H1 (cell line): Measurements from ENCODE around the gene PSMD6. TPM values are rescaled to one million over a fixed set of nuclear protein-coding genes. Genes with fewer than 3 reads are reported as not detected.

Source experiments
- CTCF ChIA-PET: fragments of 300-600 bp; sonication (Branson Sonifier 250); formaldehyde crosslinking; loops from one replicate; lab custom pipeline; 2021; ENCODE audit not compliant: partially characterized antibody; lab: Charles Lee
- POLR2A ChIA-PET: fragments of 300-600 bp; sonication (Branson Sonifier 250); formaldehyde crosslinking; loops from one replicate; lab custom pipeline; 2021; ENCODE audit warnings: inconsistent platforms; ENCODE audit not compliant: partially characterized antibody; lab: Charles Lee
- DNase-seq, 2 experiments: peaks; one replicate each; pipeline versions ENCODE4 v3.0.0 to v3.0.0-alpha.2; 2010 to 2022; ENCODE audit warnings: low spot score in 2 of 2, low read depth in 1 of 2, mixed read lengths in 1 of 2
- FAIRE-seq: peaks from 2 replicates; lab custom pipeline; 2011; peaks lifted over from hg19 to GRCh38; lab: Jason Lieb, UNC
- H2AFZ ChIP-seq: 2 replicates; pipeline ENCODE4 v1.8.1; 2012; ENCODE audit warnings: low read length, inconsistent platforms
- H2AK5ac ChIP-seq: 2 replicates; pipeline ENCODE4 v1.6.1; 2013; ENCODE audit warnings: low read depth, low read length
- H2BK120ac ChIP-seq: replicated peaks from 2 replicates; pipeline ENCODE3; 2013; ENCODE audit warnings: low read depth, low read length, inconsistent platforms
- H2BK12ac ChIP-seq: 2 replicates; pipeline ENCODE4 v1.6.1; 2013; ENCODE audit warnings: low read depth, low read length
- H2BK15ac ChIP-seq: 2 replicates; pipeline ENCODE4 v1.6.1; 2013; ENCODE audit warnings: low read length
- H2BK20ac ChIP-seq: 2 replicates; pipeline ENCODE4 v1.6.1; 2013; ENCODE audit warnings: low read length
- H2BK5ac ChIP-seq: 2 replicates; pipeline ENCODE4 v1.6.1; 2013; ENCODE audit warnings: low read depth, low read length
- H3K14ac ChIP-seq: 2 replicates; pipeline ENCODE4 v1.6.1; 2013; ENCODE audit warnings: inconsistent platforms; ENCODE audit not compliant: insufficient read length
- H3K18ac ChIP-seq: 2 replicates; pipeline ENCODE4 v1.6.1; 2013; ENCODE audit warnings: low read length; ENCODE audit errors: extremely low read depth
- H3K23ac ChIP-seq: 2 replicates; pipeline ENCODE4 v1.6.1; 2013; ENCODE audit warnings: inconsistent platforms; ENCODE audit not compliant: insufficient read length
- H3K23me2 ChIP-seq: 2 replicates; pipeline ENCODE4 v1.6.1; 2013; ENCODE audit warnings: low read depth, low read length
- H3K27ac ChIP-seq: 2 replicates; pipeline ENCODE4 v1.6.1; 2011; ENCODE audit warnings: low read depth, low read length, inconsistent platforms
- H3K27me3 ChIP-seq, 4 experiments: replicated peaks in 1 of 4; 1 replicate in 1 of 4; 2 replicates in 3 of 4; pipeline versions ENCODE4 v1.6.1 to v1.8.1; 2011 to 2013; ENCODE audit warnings: low read length in 3 of 4, mild to moderate bottlenecking in 3 of 4, inconsistent platforms in 2 of 4, mixed read lengths in 2 of 4, moderate library complexity in 1 of 4; ENCODE audit not compliant: control insufficient read depth in 3 of 4, insufficient read depth in 3 of 4; ENCODE audit errors: extremely low read depth in 1 of 4
- H3K36me3 ChIP-seq, 4 experiments: 2 replicates each; pipeline versions ENCODE4 v1.6.1 to v1.8.1; 2011 to 2013; ENCODE audit warnings: mild to moderate bottlenecking in 4 of 4, low read length in 3 of 4, moderate library complexity in 2 of 4, control low read depth in 1 of 4, inconsistent platforms in 1 of 4; ENCODE audit not compliant: insufficient read depth in 4 of 4, control insufficient read depth in 2 of 4
- H3K4ac ChIP-seq: replicated peaks from 2 replicates; pipeline ENCODE3; 2013; ENCODE audit warnings: low read length, low read depth, mixed read lengths, inconsistent platforms; ENCODE audit not compliant: insufficient read length
- H3K4me1 ChIP-seq, 4 experiments: replicated peaks in 1 of 4; 1 replicate in 1 of 4; 2 replicates in 3 of 4; pipeline versions ENCODE4 v1.6.1 to v1.8.1; 2011 to 2013; ENCODE audit warnings: low read length in 3 of 4, inconsistent platforms in 2 of 4, mixed read lengths in 1 of 4; ENCODE audit not compliant: insufficient read depth in 4 of 4, control insufficient read depth in 3 of 4
- H3K4me2 ChIP-seq, 2 experiments: 2 replicates each; pipeline versions ENCODE4 v1.6.1 to v1.8.1; 2011 to 2013; ENCODE audit warnings: low read depth in 2 of 2, low read length in 2 of 2, control low read depth in 1 of 2, inconsistent platforms in 1 of 2, mild to moderate bottlenecking in 1 of 2; ENCODE audit not compliant: insufficient read depth in 1 of 2
- H3K4me3 ChIP-seq, 4 experiments: fragments of 200-600, 300-600 bp in 1 of 4; sonication (generic), shearing (Covaris generic), sonication (Bioruptor Twin) in 1 of 4; 2 replicates each; pipeline versions ENCODE4 v1.5.1 to v1.8.1; 2011 to 2016; ENCODE audit warnings: low read length in 4 of 4, low read depth in 3 of 4, control low read depth in 2 of 4, inconsistent platforms in 2 of 4, mild to moderate bottlenecking in 2 of 4, mixed read lengths in 1 of 4, moderate library complexity in 1 of 4; ENCODE audit not compliant: insufficient read depth in 2 of 4; ENCODE audit errors: extremely low read depth in 1 of 4
- H3K56ac ChIP-seq: replicated peaks from 2 replicates; pipeline ENCODE3; 2013; ENCODE audit warnings: low read depth, mild to moderate bottlenecking, mixed read lengths, low read length, inconsistent platforms; ENCODE audit not compliant: insufficient read length
- H3K79me1 ChIP-seq: 2 replicates; pipeline ENCODE4 v1.6.1; 2013; ENCODE audit warnings: low read depth, low read length, control low read depth
- H3K79me2 ChIP-seq, 2 experiments: 2 replicates each; pipeline versions ENCODE4 v1.6.1 to v1.8.1; 2012 to 2013; ENCODE audit warnings: low read length in 2 of 2, mild to moderate bottlenecking in 2 of 2, inconsistent platforms in 1 of 2; ENCODE audit not compliant: insufficient read depth in 2 of 2, control insufficient read depth in 1 of 2
- H3K9ac ChIP-seq, 4 experiments: replicated peaks in 1 of 4; 1 replicate in 1 of 4; 2 replicates in 3 of 4; pipeline versions ENCODE4 v1.6.1 to v1.8.1; 2011 to 2013; ENCODE audit warnings: low read depth in 3 of 4, low read length in 3 of 4, control low read depth in 2 of 4, mild to moderate bottlenecking in 2 of 4, moderate library complexity in 2 of 4, inconsistent platforms in 1 of 4; ENCODE audit errors: extremely low read depth in 1 of 4
- H3K9me3 ChIP-seq, 2 experiments: 2 replicates each; pipeline versions ENCODE4 v1.6.1 to v1.8.1; 2012 to 2013; ENCODE audit warnings: mild to moderate bottlenecking in 2 of 2, moderate library complexity in 2 of 2, control low read depth in 1 of 2, inconsistent platforms in 1 of 2, low read depth in 1 of 2, low read length in 1 of 2, mixed read lengths in 1 of 2; ENCODE audit not compliant: insufficient read depth in 2 of 2
- H4K20me1 ChIP-seq, 2 experiments: replicated peaks in 1 of 2; 2 replicates each; pipeline versions ENCODE3 to v1.8.1; 2011 to 2013; ENCODE audit warnings: inconsistent platforms in 2 of 2, low read length in 2 of 2, mild to moderate bottlenecking in 1 of 2; ENCODE audit not compliant: insufficient read depth in 2 of 2, control insufficient read depth in 1 of 2
- H4K5ac ChIP-seq: 2 replicates; pipeline ENCODE4 v1.6.1; 2013; ENCODE audit warnings: low read length, low read depth, mixed read lengths, inconsistent platforms; ENCODE audit not compliant: insufficient read length
- H4K8ac ChIP-seq: 2 replicates; pipeline ENCODE4 v1.8.0; 2013; ENCODE audit warnings: mild to moderate bottlenecking, moderate library complexity, low read length, inconsistent platforms; ENCODE audit not compliant: insufficient read depth; ENCODE audit errors: extremely low read depth
- H4K91ac ChIP-seq: replicated peaks from 2 replicates; pipeline ENCODE3; 2013; ENCODE audit warnings: low read length, mixed read lengths, inconsistent platforms; ENCODE audit not compliant: insufficient read length
- ATF2 ChIP-seq: IDR thresholded peaks from 2 replicates; pipeline ENCODE4 v1.6.1; 2012; ENCODE audit warnings: low read length, inconsistent platforms
- CHD2 ChIP-seq: IDR thresholded peaks from 2 replicates; pipeline ENCODE4 v1.6.1; 2012; ENCODE audit warnings: low read length, improper control_type of control experiment
- CREB1 ChIP-seq: IDR thresholded peaks from 2 replicates; pipeline ENCODE4 v1.6.1; 2012; ENCODE audit warnings: inconsistent platforms
- EP300 ChIP-seq, 2 experiments: IDR thresholded peaks; 1 replicate in 1 of 2; 2 replicates in 1 of 2; pipeline ENCODE4 v1.6.1; 2011 to 2012; ENCODE audit warnings: low read depth in 2 of 2, low read length in 2 of 2, mild to moderate bottlenecking in 2 of 2, borderline replicate concordance in 1 of 2, inconsistent platforms in 1 of 2, moderate library complexity in 1 of 2
- HDAC2 ChIP-seq, 2 experiments: fragments of 300-600 bp in 1 of 2; sonication (generic) in 1 of 2; IDR thresholded peaks; 2 replicates each; pipeline ENCODE4 v1.6.1; 2011 to 2012; ENCODE audit warnings: low read depth in 2 of 2, low read length in 2 of 2, mild to moderate bottlenecking in 2 of 2, moderate library complexity in 2 of 2, borderline replicate concordance in 1 of 2, inconsistent platforms in 1 of 2
- JUN ChIP-seq: IDR thresholded peaks from 2 replicates; pipeline ENCODE4 v1.6.1; 2011; ENCODE audit warnings: low read depth, mild to moderate bottlenecking, improper control_type of control experiment, low read length
- SIRT6 ChIP-seq: IDR thresholded peaks from one replicate; pipeline ENCODE4 v1.7.1; 2012; ENCODE audit warnings: low read length, inconsistent platforms
- SP1 ChIP-seq: IDR thresholded peaks from 2 replicates; pipeline ENCODE4 v1.6.1; 2011; ENCODE audit warnings: low read depth, low read length
- TAF1 ChIP-seq: IDR thresholded peaks from 2 replicates; pipeline ENCODE4 v1.6.1; 2011; ENCODE audit warnings: mild to moderate bottlenecking, low read depth, low read length
- TAF7 ChIP-seq: optimal IDR thresholded peaks from 2 replicates; pipeline ENCODE3; 2011; ENCODE audit warnings: low read depth, mild to moderate bottlenecking, inconsistent platforms, low read length, moderate library complexity, borderline replicate concordance
- TBP ChIP-seq: IDR thresholded peaks from 2 replicates; pipeline ENCODE4 v1.6.1; 2011; ENCODE audit warnings: low read depth, low read length, improper control_type of control experiment
- USF2 ChIP-seq: IDR thresholded peaks from 2 replicates; pipeline ENCODE4 v1.6.1; 2011; ENCODE audit warnings: low read length, improper control_type of control experiment
- WGBS, 2 experiments: shearing (Covaris generic) in 1 of 2; methylation state at CpG; one replicate each; pipeline versions ENCODE4 v1.1.6 to v1.1.7; 2013 to 2015; ENCODE audit warnings: low lambda C conversion rate in 2 of 2, mixed read lengths in 2 of 2, inconsistent platforms in 1 of 2, low coverage in 1 of 2, missing lambda C conversion rate in 1 of 2; ENCODE audit not compliant: insufficient replicate concordance in 2 of 2, insufficient coverage in 1 of 2, insufficient read length in 1 of 2; ENCODE audit errors: extremely low coverage in 1 of 2, missing lambda C conversion rate in 1 of 2; 5-methylcytosine and 5-hydroxymethylcytosine counted together
- polyA plus RNA-seq, 7 experiments: library from polyadenylated mRNA; depleted of rRNA in 3 of 7; stranded (reverse) in 5 of 7; unstranded in 2 of 7; fragments of >200 nt in 5 of 7; fragments of 200-250 nt in 2 of 7; gene quantifications; 1 replicate in 5 of 7; 2 replicates in 1 of 7; 4 replicates in 1 of 7; pipeline versions ENCODE4 v1.2.1 to v1.2.3, GENCODE V29; 2011 to 2013; ENCODE audit warnings: missing spikeins in 2 of 7, mixed read lengths in 2 of 7
- total RNA-seq: library from RNA; stranded (reverse); fragmentation: NEBNext Ultra II Directional; extraction: Animal tissue kit (Norgen Biotek cat#: 25700); gene quantifications from 2 replicates; pipeline ENCODE4 v1.2.1, GENCODE V29; 2021

Gene PSMD6
- total and polyA plus RNA-seq, 2 of the 8 experiments (the other 6 are each of a cell fraction or from before 2014, with no cell fraction given): 43.7 to 104 TPM

GRCh38 chr3:64054488-64054887 is 31.2 kb upstream of the PSMD6 start:
- Histone ChIP-seq H3K4me2 (no peak overlapping the region), H4K5ac (no peak overlapping the region), H2BK5ac (no peak overlapping the region), H2BK120ac (no peak overlapping the region), H2BK20ac (no peak overlapping the region), H2AK5ac (no peak overlapping the region), H3K4me3 (no peak overlapping the region), H3K23ac (no peak overlapping the region), H3K36me3 (no peaks in the 10 kb centered on the region), H3K4ac (no peak overlapping the region), H3K14ac (no peak overlapping the region), H3K56ac (no peak overlapping the region), H3K9ac (no peak overlapping the region), H4K8ac (no peak overlapping the region), H3K79me2 (no peaks in the 10 kb centered on the region), H2BK12ac (no peak overlapping the region), H3K18ac (no peak overlapping the region), H3K9me3 (no peaks in the 10 kb centered on the region), H3K79me1 (no peaks in the 10 kb centered on the region), H3K4me1 (peaks cover 0 to 8% (median 4%) of the 10 kb centered on the region in 4 experiments; a peak in 3 of 7 replicates), H2AFZ (no peak overlapping the region), H3K27me3 (no peaks in the 10 kb centered on the region), H4K91ac (no peak overlapping the region), H3K23me2 (no peaks in the 10 kb centered on the region; the same call in 1 of the 2 replicates), H2BK15ac (no peak overlapping the region), H4K20me1 (no peaks in the 10 kb centered on the region), H3K27ac (no peak overlapping the region)
- CTCF ChIA-PET: interaction anchor here (2.0 to 3.4 kb wide), 2 partner anchors 24 to 112 kb away, joined by 6 to 17 read pairs; no protein-coding TSS in a partner anchor
- 88% methylated on average over 3 of the region's 3 CpGs; no CpG with 5 or more reads in 1 of the 2 experiments for WGBS, 2 experiments
- DNase-seq (no peak), FAIRE-seq (no peak)
- POLR2A ChIA-PET: interaction anchor here (0.6 kb wide), 1 partner anchor 359 kb away, joined by 3 read pairs; no protein-coding TSS in a partner anchor
- TF ChIP-seq CHD2 (no peak), CREB1 (no peak), TAF7 (no peak), EP300 (IDR thresholded peaks at IDR 0.05; ENCODE audit: borderline replicate concordance in 1 of 2, low read depth in 2 of 2, low read length in 2 of 2) (no peak), TBP (no peak), JUN (no peak), SIRT6 (no peak), HDAC2 (IDR thresholded peaks at IDR 0.05; ENCODE audit: borderline replicate concordance in 1 of 2, low read depth in 2 of 2, low read length in 2 of 2) (no peak), SP1 (no peak), ATF2 (no peak), TAF1 (no peak), USF2 (no peak)
